ENCODE measurements around the gene TNFRSF21. TPM values are rescaled to one million over a fixed set of nuclear protein-coding genes. Genes with fewer than 3 reads are reported as not detected.

Gene TNFRSF21
- polyA plus RNA-seq, 3 donors = 0.43 to 0.86 (median 0.58) TPM

GRCh38 chr6:47182291-47182957 lies 127.3 kb downstream of the TNFRSF21 start:
- H3K9me3 Mint-ChIP-seq = peaks cover 0 to 9% (median 2%) of the 10 kb centered on the region in 7 donors
- no peak overlapping the region for H3K4me3 Mint-ChIP-seq
- TF ChIP-seq CTCF (IDR thresholded peaks at IDR 0.05) = no peak
- Histone ChIP-seq H3K4me1 (ENCODE audit: control insufficient read depth in 1 of 2, insufficient read depth in 2 of 2, low read length in 2 of 2) (no peaks in the 10 kb centered on the region), H3K9me3 (replicated peaks in 1 of 2; ENCODE audit: control insufficient read depth in 1 of 2, insufficient read depth in 1 of 2, low read length in 2 of 2) (no peaks in the 10 kb centered on the region), H4K20me1 (ENCODE audit: insufficient read depth, low read length) (no peaks in the 10 kb centered on the region), H3K27me3 (ENCODE audit: control insufficient read depth in 2 of 2, insufficient read depth in 2 of 2, low read length in 2 of 2) (no peaks in the 10 kb centered on the region), H3K36me3 (replicated peaks in 1 of 2; ENCODE audit: control insufficient read depth in 1 of 2, insufficient read depth in 2 of 2, low read length in 2 of 2) (no peaks in the 10 kb centered on the region), H3K27ac (ENCODE audit: low read depth in 1 of 2, low read length in 2 of 2) (no peak overlapping the region), H3K4me3 (replicated peaks in 1 of 3; ENCODE audit: low read depth in 2 of 3, low read length in 3 of 3) (no peak overlapping the region), H3K9ac (ENCODE audit: insufficient read depth, low read length, poor library complexity, severe bottlenecking) (no peak overlapping the region), H2AFZ (ENCODE audit: insufficient read depth, low read depth, low read length, poor library complexity, severe bottlenecking) (no peak overlapping the region), H3K4me2 (replicated peaks; ENCODE audit: extremely low read depth, low read length, poor library complexity, severe bottlenecking) (no peak overlapping the region), H3K79me2 (ENCODE audit: insufficient read depth, low read length) (no peaks in the 10 kb centered on the region)
- H3K27me3 Mint-ChIP-seq (ENCODE audit: low read depth in 3 of 3) = no peaks in the 10 kb centered on the region
- no peak overlapping the region for H3K27ac Mint-ChIP-seq
- H3K4me1 Mint-ChIP-seq = no peaks in the 10 kb centered on the region
- no peaks in the 10 kb centered on the region for H3K36me3 Mint-ChIP-seq
- DNase-seq = no peak
- 95% methylated on average over 5 of the region's 6 CpGs for WGBS (ENCODE audit: insufficient coverage)
- intact Hi-C loops (cut with micrococcal nuclease) = no loop called here

GRCh38 chr6:47181681-47182080 lies 128.0 kb downstream of the TNFRSF21 start:
- Mint-ChIP-seq H3K4me1 (no peaks in the 10 kb centered on the region), H3K9me3 (peaks cover 0 to 9% (median 2%) of the 10 kb centered on the region in 7 donors), H3K4me3 (no peak overlapping the region), H3K27ac (no peak overlapping the region), H3K36me3 (no peaks in the 10 kb centered on the region), H3K27me3 (ENCODE audit: low read depth in 3 of 3) (no peaks in the 10 kb centered on the region)
- H3K9ac ChIP-seq (ENCODE audit: insufficient read depth, low read length, poor library complexity, severe bottlenecking) = no peak overlapping the region
- H3K36me3 ChIP-seq (replicated peaks in 1 of 2; ENCODE audit: control insufficient read depth in 1 of 2, insufficient read depth in 2 of 2, low read length in 2 of 2) = no peaks in the 10 kb centered on the region
- no peaks in the 10 kb centered on the region for H3K9me3 ChIP-seq (replicated peaks in 1 of 2; ENCODE audit: control insufficient read depth in 1 of 2, insufficient read depth in 1 of 2, low read length in 2 of 2)
- no peak for TF ChIP-seq CTCF (IDR thresholded peaks at IDR 0.05)
- 92% methylated on average over 3 of the region's 5 CpGs for WGBS (ENCODE audit: insufficient coverage)
- H2AFZ ChIP-seq (ENCODE audit: insufficient read depth, low read depth, low read length, poor library complexity, severe bottlenecking) = no peak overlapping the region
- no peak overlapping the region for H3K4me2 ChIP-seq (replicated peaks; ENCODE audit: extremely low read depth, low read length, poor library complexity, severe bottlenecking)
- no peak for DNase-seq
- no peaks in the 10 kb centered on the region for H3K79me2 ChIP-seq (ENCODE audit: insufficient read depth, low read length)
- intact Hi-C loops (cut with micrococcal nuclease) = no loop called here
- H3K27me3 ChIP-seq (ENCODE audit: control insufficient read depth in 2 of 2, insufficient read depth in 2 of 2, low read length in 2 of 2) = no peaks in the 10 kb centered on the region
- no peaks in the 10 kb centered on the region for H3K4me1 ChIP-seq (ENCODE audit: control insufficient read depth in 1 of 2, insufficient read depth in 2 of 2, low read length in 2 of 2)
- no peak overlapping the region for H3K27ac ChIP-seq (ENCODE audit: low read depth in 1 of 2, low read length in 2 of 2)
- H4K20me1 ChIP-seq (ENCODE audit: insufficient read depth, low read length) = no peaks in the 10 kb centered on the region
- no peak overlapping the region for H3K4me3 ChIP-seq (replicated peaks in 1 of 3; ENCODE audit: low read depth in 2 of 3, low read length in 3 of 3)

Other genes with a start within 250 kb of the TNFRSF21 start
- 1 to 10 TPM; 1.5 to 2.4 (median 2.0) TPM for gene CD2AP, start 167.9 kb upstream of the TNFRSF21 start, polyA plus RNA-seq